CD4-positive, alpha-beta T cell treated with Interleukin-6 at 100 ng/mL for 8 hours (primary cell): ENCODE results near the gene AIPL1.

Experiments used
- DNase-seq: peaks from one replicate; pipeline ENCODE4 v3.0.0-alpha.2; 2020; ENCODE audit warnings: mixed read lengths, low spot score

The AIPL1 gene

GRCh38 chr17:6449307-6449706 lies 14.4 kb upstream of the AIPL1 start:
- DNase-seq, result no peak

GRCh38 chr17:6448473-6448872 lies 13.6 kb upstream of the AIPL1 start:
- no peak for DNase-seq

- no peak for DNase-seq
These were observed 11.7 kb upstream of the AIPL1 start for GRCh38 chr17:6446516-6447100.

- DNase-seq, result no peak
These were observed 9.8 kb upstream of the AIPL1 start for GRCh38 chr17:6444571-6445335.

GRCh38 chr17:6443692-6444570 lies 9.0 kb upstream of the AIPL1 start, which contains the start of gene PIMREG:
TSS of gene PIMREG (plus strand) at chr17:6444455. CDS start at chr17:6445111, 656 bp downstream.
- DNase-seq, result peak; percentile 88

- no peak for DNase-seq
These were observed 7.9 kb upstream of the AIPL1 start for GRCh38 chr17:6442775-6443174.

GRCh38 chr17:6439951-6440350 lies 5.0 kb upstream of the AIPL1 start:
- no peak for DNase-seq

- no peak for DNase-seq
These were observed 3.0 kb upstream of the AIPL1 start for GRCh38 chr17:6437956-6438355.

GRCh38 chr17:6437466-6437865 lies 2.5 kb upstream of the AIPL1 start:
- no peak for DNase-seq

GRCh38 chr17:6435968-6436367 lies 1.0 kb upstream of the AIPL1 start:
- peak; percentile 62 for DNase-seq

GRCh38 chr17:6430769-6431168 lies 4.2 kb downstream of the AIPL1 start:
- DNase-seq, result no peak

- DNase-seq, result no peak
These were observed 5.7 kb downstream of the AIPL1 start for GRCh38 chr17:6429266-6429665.

GRCh38 chr17:6428207-6428965 lies 6.5 kb downstream of the AIPL1 start:
- DNase-seq, result no peak

- DNase-seq, result peak; percentile 47
These were observed 7.6 kb downstream of the AIPL1 start for GRCh38 chr17:6427279-6427781.

GRCh38 chr17:6426356-6427101 lies 8.4 kb downstream of the AIPL1 start:
- DNase-seq, result no peak

- no peak for DNase-seq
These were observed 9.5 kb downstream of the AIPL1 start for GRCh38 chr17:6425407-6425806.

- DNase-seq, result no peak
These were observed 11.0 kb downstream of the AIPL1 start for GRCh38 chr17:6423931-6424330.

GRCh38 chr17:6422654-6423241 lies 12.2 kb downstream of the AIPL1 start:
- no peak for DNase-seq

GRCh38 chr17:6421700-6422604 lies 13.0 kb downstream of the AIPL1 start:
- DNase-seq, result peak; percentile 64
